NCI-H146 treated with DMSO at 0.1 percent for 48 hours (cell line): ENCODE measurements around the gene CCDC142.
"Not testable (repeated sequence)": the region's sequence is repeated elsewhere in the genome, so short reads cannot be mapped to it uniquely, and the experiment has no call there.

Experiments
- DNase-seq: peaks from one replicate; lab custom pipeline; 2025; ENCODE audit not compliant: unreplicated experiment; lab: John Stamatoyannopoulos, UW

Gene CCDC142

GRCh38 chr2:74499267-74499939 lies 16.6 kb upstream of the CCDC142 start, which contains the start of gene LBX2:
Gene LBX2 (minus strand): TSS chr2:74499603. CDS start chr2:74499537, 66 bp downstream.
- DNase-seq: no peak

GRCh38 chr2:74498500-74499266 lies 15.9 kb upstream of the CCDC142 start:
- no peak for DNase-seq

DNA sequence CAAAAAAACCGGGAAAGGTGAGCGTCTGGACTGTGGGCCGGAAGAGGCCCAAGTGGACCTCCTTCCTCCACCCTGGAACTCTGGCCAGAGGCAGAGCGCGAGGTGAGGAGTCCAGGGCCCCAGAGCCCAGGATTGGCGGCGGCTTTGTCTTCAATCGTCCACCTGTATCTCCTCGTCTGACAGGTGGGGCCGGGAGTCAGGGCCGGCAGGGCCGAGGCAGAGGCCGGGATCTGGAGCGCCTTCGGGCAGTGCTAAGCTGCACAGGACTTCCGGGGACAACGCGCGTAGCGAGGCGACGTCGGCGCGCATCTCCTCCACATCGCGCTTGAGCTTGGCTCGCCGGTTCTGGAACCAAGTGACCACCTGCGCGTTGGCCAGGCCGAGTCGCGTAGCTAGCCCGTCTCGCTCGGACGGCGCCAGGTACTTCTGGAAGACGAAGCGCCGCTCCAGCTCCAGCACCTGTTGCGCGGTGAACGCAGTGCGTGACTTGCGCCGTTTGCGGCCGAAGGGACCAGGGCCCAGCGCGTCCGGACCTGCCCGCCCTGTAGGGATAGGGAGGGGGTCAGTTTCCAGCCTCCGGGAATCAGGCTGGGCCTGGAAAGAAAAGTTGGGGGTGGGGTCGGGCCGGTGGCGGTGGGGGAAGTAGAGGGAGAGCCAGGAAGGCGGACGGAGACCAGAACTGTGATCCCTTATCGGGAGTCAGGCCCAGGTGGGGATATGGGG lies 15.1 kb upstream of the CCDC142 start:
- DNase-seq: peak; percentile 55

DNA sequence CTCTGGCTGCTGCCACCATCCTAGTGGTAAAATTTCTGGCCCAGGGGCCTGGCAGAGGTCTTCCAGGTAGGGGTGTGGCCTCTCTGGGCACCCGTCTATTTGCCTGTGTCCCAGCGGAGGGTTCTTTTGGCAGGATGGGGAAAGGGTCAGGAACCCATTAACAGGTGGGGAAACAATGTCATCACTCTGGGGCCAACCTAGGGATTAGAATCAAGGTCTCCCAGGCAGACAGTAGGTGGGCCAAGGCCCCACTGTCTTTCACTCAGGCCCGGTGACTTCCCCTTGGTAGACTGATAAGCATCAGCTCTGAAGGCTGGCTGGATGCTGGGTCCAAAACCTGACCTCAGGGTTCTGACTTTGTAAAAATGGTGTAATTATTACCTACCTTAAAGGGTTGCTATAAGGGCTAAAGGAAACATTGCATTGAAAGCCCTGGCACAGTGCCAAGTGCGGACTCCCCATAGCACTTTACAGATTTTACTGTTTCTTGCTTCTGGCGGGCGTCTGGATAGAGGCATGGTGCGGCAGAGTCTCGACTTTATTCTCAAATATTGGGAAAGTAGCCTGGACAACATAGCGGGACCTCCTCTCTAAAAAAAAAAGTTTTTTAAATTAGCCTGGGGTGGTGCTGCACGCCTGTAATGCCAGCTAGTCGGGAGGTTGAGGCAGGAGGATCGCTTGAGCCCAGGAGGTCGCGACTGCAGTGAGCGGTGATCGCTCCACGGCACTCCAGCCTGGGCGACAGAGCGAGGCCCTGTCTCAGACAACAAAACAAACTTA lies 14.4 kb upstream of the CCDC142 start:
- DNase-seq: no peak

- no peak for DNase-seq
Measured at GRCh38 chr2:74495440-74495839, 12.6 kb upstream of the CCDC142 start.

GRCh38 chr2:74493546-74493945 lies 10.7 kb upstream of the CCDC142 start:
- DNase-seq: no peak

DNA sequence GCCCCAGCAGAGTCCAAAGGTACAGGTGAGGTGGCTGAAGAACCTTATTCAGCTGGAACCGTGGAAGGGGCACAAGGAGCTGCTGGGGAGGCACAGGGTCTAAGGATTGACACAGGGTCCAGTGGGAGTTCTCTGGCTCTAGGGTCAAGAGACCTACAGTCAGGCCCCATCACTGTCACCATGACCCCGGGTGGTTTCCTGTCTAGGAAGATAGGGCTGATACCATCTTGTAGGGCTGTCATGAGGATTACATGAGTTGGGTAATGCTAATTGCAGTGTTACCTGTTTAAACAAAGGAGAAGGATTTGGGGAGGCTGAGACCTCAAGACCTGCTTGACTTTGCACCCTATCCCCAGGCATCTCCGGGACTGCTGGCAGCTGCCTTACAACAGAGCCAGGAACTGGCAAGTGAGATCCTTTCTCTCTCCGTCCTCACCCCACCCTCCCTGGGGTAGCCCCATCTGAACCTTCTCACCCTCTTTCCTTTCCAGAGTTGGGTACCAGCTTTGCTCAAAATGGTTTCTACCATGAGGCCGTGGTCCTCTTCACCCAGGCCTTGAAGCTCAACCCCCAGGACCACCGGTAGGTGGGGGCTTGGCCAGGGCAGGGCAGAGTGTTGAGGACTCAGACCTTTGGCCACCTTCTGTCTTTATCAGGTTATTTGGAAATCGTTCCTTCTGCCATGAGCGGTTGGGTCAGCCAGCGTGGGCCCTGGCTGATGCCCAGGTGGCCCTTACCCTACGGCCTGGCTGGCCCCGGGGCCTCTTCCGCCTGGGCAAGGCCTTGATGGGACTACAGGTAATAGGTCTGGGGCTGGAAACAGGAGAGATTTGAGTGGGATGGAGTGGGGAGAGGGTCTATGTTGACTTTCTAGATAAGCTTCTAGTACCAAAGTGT lies 9.1 kb upstream of the CCDC142 start:
- no peak for DNase-seq

DNA sequence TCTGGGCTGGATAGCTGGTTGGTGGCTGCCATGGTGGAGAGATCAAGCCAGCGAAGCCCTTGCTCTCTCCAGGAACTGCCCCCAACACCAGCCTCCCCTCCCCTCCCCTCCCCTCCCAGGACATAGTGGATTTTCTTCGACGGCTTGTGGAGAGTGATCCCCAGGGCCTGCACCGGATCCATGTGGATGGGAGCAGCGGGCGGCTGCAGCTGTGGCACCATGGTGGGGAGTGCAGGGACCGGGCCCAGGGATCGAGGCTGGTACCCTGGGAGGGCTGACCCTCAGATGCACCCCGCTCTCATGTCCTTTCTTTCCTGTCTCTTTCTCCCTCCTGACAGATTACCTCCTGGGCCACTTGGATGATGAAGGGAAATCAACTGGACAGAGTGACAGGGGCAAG lies 7.1 kb upstream of the CCDC142 start:
- no peak for DNase-seq

DNA sequence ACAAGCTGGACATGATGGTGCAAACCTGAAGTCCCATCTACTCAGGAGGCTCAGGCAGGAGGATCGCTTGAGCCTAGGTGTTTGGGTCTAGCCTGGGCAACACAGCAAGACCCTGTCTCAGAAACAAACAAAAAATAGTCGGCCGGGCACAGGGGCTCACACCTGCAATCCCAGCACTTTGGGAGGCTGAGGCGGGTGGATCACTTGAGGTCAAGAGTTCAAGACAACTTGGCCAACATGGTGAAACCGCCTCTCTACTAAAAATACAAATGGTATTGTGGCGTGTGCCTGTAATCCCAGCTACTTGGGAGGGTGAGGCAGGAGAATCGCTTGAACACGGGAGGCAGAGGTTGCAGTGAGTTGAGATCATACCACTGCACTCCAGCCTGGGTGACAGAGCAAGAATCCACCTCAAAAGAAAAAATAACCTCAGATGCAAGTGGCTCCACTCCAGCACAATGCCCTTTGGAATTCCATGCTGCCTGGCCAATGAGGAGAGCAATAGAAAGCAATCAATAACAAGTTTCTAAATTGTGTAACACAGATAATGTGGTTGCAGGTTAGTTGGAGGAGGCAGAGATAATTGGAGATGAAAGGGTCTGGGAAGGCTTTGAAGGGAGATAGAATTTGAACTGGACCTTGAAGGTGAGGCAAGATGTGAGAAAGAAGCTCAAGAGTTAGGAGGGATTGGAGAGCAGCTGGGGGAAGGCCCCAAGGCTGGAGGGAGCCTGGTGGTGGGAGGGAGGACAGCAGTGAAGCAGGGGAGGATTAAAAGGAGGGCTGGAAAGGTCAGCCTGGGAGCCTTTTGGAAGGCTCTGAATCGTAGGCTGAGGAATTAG lies 6.1 kb upstream of the CCDC142 start:
- DNase-seq: no peak

DNA sequence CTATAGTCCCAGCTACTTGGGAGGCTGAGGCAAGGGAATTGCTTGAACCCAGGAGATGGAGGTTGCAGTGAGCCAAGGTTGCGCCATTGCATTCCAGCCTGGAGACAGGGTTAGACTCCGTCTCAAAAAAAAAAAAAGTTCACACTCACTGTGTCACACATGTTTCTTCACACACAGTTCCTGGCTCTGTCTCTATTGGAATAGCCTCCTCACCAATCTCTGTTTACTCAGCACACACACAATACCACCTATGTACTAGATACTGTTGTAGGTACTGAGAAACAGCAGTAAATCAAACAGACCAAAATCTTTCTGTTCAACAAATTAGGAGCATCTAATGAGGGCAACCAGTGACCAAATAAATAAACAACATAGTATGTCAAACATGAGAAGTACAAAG lies 3.3 kb upstream of the CCDC142 start:
- no peak for DNase-seq

- DNase-seq: not testable (repeated sequence)
Measured at GRCh38 chr2:74483675-74484164, 922 bp upstream of the CCDC142 start.

DNA sequence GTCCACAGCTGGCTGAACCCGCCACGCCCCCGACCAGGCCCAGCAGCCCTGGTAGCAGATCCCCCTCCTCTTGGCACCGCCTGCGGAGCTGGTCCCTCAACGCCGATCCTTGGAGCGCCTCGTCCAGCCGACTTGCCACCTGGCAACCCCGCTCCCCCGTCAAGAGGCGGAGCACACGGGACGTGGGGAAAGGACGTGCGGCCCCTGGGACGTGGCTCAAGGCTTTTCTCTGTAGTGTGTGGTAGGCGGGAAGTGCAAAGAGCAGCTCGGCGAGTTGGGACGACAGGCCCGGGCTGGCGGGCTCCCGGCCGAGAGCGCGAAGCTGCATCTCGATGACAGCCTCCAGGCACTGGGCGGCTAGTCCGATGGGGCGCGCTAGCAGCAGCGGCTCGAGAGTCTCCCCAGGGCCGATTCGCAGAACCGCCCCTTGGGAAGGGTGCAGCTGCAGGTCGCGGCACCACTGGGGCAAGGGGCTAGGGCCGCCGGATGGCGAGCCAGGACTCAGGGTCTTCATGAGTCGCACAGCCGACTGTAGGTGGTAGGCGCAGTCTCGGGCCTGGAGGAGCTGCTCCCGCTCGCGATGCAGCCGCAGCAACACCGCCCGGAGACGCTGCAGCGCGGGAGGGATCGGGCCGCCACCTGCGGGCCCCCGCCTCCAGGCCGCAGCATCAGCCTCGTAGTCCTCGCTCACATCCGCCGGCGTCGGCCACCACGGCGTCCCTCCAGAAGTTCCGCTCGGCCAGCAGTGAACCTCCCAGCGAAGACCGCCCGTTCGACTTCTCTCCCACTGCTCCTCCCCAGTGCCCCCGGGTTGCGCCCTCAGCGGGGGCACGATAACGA lies 617 bp downstream of the CCDC142 start:
- peak; percentile 62 for DNase-seq

DNA sequence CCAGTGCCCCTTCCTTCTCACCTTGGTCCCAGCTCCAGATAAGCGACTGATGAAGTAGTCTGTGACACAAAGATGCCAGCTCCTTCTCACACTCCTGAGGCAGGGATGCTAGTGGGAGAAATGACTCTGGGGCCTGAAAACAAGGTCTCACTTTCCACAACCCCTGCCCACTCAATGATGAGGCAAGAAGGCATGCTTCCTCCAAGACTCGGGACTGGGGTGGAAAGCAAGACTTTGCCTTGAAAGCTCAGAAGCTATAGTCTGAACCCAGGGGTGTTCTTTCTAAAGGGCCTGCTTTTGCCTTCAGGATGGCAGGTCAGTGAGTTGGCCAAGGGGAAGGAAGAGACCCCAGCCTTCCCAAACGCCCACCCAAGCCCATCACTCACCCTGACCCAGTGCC lies 1.4 kb downstream of the CCDC142 start:
- DNase-seq: no peak

GRCh38 chr2:74474899-74475298 lies 7.9 kb downstream of the CCDC142 start:
- DNase-seq: no peak

- no peak for DNase-seq
Measured at GRCh38 chr2:74474481-74474880, 8.3 kb downstream of the CCDC142 start.

DNA sequence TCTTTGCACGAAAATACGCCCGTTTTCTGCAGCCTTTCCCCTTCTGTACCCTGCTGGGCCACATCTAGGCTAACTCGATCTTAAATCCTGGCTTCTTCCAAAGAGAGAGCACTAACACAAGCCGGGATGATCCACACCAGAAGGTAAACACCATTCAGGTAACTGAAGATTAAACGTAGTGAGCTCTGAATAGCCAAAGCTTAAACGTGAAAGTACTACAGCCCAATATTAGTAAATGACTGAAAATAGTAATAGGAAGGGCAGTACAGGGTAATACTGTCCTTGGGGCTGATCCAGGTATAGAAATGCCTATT lies 9.9 kb downstream of the CCDC142 start:
- no peak for DNase-seq

DNA sequence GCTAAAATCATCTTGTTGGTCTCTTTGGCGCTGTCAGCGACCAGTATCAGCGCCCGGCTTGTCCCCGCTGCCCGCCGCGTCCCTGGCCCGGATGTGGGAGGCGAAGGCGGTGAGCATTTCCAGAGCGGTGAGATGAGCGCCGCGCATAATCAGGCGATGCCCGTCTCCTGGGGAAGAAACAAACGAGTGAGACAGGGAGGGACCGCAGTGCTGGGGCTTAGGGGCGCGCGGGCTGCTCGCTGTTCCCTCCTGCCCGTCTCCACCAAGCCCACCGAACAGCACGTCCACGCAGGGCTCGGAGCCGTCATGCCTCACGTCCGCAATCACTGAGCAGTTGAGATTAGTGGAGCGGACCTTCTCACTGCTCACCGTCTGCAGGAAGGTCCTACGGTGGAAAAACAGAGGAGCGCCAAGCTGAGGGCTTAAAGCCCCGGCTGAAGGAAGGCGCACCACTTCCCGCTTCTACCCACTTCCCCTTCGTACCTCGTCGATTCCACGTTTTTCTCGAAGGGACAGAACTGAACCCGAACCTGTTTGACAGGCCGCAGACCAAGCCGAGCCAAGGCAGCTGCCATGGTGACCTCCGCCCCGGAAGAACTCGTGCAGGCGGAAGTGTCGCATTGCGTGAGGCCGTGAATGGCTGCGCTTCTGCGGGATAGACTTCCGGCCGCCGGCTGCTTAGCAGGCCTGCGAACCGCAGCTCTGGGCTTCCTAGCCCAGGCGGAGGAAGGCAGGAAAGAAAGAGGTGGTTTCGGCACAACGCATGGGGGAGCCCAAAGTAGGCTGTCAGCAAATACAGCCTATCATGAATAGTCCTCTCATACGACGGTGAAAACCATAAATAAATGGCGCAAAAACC lies 10.5 kb downstream of the CCDC142 start, which contains the start of gene MRPL53:
Gene MRPL53, minus strand, starts transcription at position 595 of the 859 bp plus-strand sequence. Its CDS starts 20 bp downstream, at position 575.
- DNase-seq: peak; percentile 70
